ENCODE measurements around the gene PCSK2.

- TF ChIP-seq, protein P1, sequence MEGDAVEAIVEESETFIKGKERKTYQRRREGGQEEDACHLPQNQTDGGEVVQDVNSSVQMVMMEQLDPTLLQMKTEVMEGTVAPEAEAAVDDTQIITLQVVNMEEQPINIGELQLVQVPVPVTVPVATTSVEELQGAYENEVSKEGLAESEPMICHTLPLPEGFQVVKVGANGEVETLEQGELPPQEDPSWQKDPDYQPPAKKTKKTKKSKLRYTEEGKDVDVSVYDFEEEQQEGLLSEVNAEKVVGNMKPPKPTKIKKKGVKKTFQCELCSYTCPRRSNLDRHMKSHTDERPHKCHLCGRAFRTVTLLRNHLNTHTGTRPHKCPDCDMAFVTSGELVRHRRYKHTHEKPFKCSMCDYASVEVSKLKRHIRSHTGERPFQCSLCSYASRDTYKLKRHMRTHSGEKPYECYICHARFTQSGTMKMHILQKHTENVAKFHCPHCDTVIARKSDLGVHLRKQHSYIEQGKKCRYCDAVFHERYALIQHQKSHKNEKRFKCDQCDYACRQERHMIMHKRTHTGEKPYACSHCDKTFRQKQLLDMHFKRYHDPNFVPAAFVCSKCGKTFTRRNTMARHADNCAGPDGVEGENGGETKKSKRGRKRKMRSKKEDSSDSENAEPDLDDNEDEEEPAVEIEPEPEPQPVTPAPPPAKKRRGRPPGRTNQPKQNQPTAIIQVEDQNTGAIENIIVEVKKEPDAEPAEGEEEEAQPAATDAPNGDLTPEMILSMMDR (conservative IDR thresholded peaks at IDR 0.05; ENCODE audit: low read depth, low read length) = no peak
- no peak for TF ChIP-seq EZH2 (IDR thresholded peaks at IDR 0.05; ENCODE audit: borderline replicate concordance, low read depth, low read length, poor library complexity, severe bottlenecking)
Observed at GRCh38 chr20:17531665-17532025, 304.8 kb downstream of the PCSK2 start.

Measured in A673 (cell line).